Skeletal muscle satellite cell (primary cell): ENCODE data around the gene RPL4.

Experiments
- H3K27me3 ChIP-seq: 2 replicates; pipeline ENCODE4 v1.7.0; 2013; ENCODE audit warnings: low read length; ENCODE audit not compliant: control insufficient read depth, insufficient read depth
- H3K36me3 ChIP-seq: 2 replicates; pipeline ENCODE4 v1.7.0; 2013; ENCODE audit warnings: mild to moderate bottlenecking, control low read depth, low read length; ENCODE audit not compliant: insufficient read depth
- H3K4me1 ChIP-seq: 2 replicates; pipeline ENCODE4 v1.7.0; 2013; ENCODE audit warnings: low read length; ENCODE audit not compliant: control insufficient read depth, insufficient read depth
- H3K4me2 ChIP-seq: 2 replicates; pipeline ENCODE4 v1.7.0; 2013; ENCODE audit warnings: mild to moderate bottlenecking, low read length
- H3K4me3 ChIP-seq: 2 replicates; pipeline ENCODE4 v1.7.0; 2013; ENCODE audit warnings: low read length
- H3K9ac ChIP-seq: 2 replicates; pipeline ENCODE4 v1.7.0; 2013; ENCODE audit warnings: mild to moderate bottlenecking, low read depth, low read length, moderate library complexity
- H3K9me3 ChIP-seq: replicated peaks from 2 replicates; pipeline ENCODE4 v1.7.0; 2013; ENCODE audit warnings: mild to moderate bottlenecking, control low read depth, low read length

Gene RPL4

DNA sequence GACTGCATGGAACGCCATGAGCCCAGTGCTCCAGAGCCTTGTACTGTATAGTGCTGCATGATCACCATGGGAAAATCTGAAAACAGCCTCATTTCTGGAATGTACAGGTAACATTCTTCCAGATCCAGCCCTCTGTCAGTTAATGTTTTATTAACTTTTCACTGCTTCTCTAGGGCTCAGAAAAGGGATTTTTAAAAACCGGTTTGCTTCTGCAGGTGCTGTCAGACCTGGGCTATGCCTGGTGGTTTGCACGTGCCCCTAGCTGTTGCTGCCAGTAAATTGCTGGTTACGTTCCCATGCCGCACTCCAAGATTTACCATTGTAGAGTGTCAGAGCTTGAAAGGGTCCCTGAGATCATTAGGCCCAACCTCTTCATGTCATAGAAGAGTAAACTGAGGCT is 16.1 kb downstream of the RPL4 start:
- Histone ChIP-seq H3K4me3 (no peak overlapping the region), H3K36me3 (peaks cover 75% of the 10 kb centered on the region), H3K4me2 (no peak overlapping the region), H3K9me3 (no peaks in the 10 kb centered on the region), H3K27me3 (no peaks in the 10 kb centered on the region), H3K4me1 (peaks cover under 1% of the 10 kb centered on the region), H3K9ac (no peak overlapping the region)

DNA sequence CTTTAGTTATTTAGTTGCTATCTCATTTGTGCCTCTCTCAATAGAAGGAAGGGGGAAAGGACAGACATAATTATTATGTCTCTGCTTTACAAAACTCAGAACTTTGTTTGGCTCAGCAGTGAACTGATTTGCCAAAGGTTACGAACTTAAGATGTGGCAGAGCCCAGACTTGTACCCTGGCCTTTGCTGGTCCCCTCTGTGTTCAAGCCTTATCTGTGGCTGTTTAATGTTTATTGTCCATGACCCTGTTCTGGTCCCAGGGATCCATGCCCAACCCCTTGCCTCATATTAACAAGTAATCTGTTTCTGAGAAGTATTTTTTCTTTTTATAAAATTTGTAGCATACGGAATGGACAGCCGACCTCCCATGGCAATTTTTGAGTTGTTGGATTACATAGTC is 17.8 kb downstream of the RPL4 start:
- Histone ChIP-seq H3K36me3 (peaks cover 75% of the 10 kb centered on the region), H3K4me3 (no peak overlapping the region), H3K9ac (no peak overlapping the region), H3K27me3 (no peaks in the 10 kb centered on the region), H3K4me1 (peaks cover 12% of the 10 kb centered on the region), H3K4me2 (no peak overlapping the region), H3K9me3 (no peaks in the 10 kb centered on the region)

DNA sequence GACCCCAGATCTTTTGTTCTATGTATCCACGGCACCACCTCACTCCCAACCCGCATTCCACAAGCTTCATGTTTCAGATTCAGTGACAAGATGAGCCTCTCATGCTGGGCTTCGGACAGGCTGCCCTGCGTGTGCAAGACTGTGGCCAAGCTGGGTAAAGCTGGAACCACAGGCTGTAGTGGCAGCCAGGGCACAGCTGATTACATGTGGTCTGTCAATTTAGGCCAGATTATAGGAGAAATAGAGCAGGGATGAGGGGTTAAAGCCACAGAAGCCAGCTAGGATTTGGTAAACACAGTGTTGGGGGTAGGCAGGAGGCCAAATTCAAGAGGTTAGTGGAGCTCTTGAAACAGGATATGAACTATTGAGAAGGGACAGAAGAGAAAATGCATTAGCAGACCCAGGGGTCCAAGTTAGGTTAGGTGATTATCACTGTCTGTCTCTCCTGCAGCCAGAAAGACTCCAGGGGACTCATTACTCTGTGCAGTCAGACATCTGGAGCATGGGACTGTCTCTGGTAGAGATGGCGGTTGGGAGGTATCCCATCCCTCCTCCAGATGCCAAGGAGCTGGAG is 20.0 kb downstream of the RPL4 start:
- peaks cover 57% of the 10 kb centered on the region for H3K36me3 ChIP-seq
- no peak overlapping the region for H3K4me3 ChIP-seq
- no peak overlapping the region for H3K9ac ChIP-seq
- no peaks in the 10 kb centered on the region for H3K9me3 ChIP-seq
- H3K4me1 ChIP-seq, result peaks cover 14% of the 10 kb centered on the region
- H3K4me2 ChIP-seq, result no peak overlapping the region
- H3K27me3 ChIP-seq, result no peaks in the 10 kb centered on the region

DNA sequence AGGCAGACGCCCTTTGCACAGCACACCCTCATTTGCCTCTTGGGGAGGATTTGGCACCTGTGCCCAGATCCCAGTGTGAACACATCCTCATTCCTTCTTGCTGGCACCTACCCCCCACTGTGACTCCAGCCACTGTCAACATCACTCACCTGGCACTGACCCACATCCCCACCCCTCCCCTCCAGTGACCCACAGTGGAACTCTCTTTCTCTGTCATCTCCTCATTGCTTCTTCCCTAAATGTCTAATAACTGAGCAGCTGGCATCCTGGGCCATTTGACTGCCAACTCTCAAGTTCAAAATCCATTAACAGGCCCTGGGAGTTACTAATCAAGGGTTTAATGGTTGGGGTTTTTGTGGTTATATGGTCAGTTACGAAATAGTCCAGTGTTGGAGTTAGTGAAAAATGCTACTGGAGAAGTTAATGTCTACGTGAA is 21.5 kb downstream of the RPL4 start:
- H3K4me3 ChIP-seq, result no peak overlapping the region
- no peaks in the 10 kb centered on the region for H3K9me3 ChIP-seq
- peaks cover 14% of the 10 kb centered on the region for H3K4me1 ChIP-seq
- H3K36me3 ChIP-seq, result peaks cover 49% of the 10 kb centered on the region
- H3K27me3 ChIP-seq, result no peaks in the 10 kb centered on the region
- no peak overlapping the region for H3K9ac ChIP-seq
- H3K4me2 ChIP-seq, result no peak overlapping the region

DNA sequence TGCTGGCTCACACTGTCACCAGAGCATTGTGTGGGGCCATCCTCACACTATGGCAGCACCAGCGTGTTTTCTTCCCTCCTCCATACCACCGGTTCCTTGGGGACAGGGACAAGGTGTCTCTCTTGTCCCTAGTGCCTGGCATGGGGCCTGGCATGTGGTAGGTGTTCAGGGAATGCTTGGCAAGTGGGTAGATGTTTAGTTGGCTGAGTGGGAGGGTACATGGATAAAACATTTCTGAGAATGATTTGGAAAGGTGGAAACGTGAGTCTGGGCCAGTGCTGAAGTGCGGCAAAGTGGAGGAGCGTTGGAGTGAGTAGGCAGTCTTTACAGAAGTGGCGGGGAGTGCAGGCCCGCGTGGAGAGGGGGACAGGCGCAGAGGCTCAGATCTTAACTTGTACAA is 22.1 kb downstream of the RPL4 start:
- Histone ChIP-seq H3K9ac (no peak overlapping the region), H3K9me3 (no peaks in the 10 kb centered on the region), H3K4me2 (no peak overlapping the region), H3K27me3 (no peaks in the 10 kb centered on the region), H3K4me1 (peaks cover 14% of the 10 kb centered on the region), H3K36me3 (peaks cover 43% of the 10 kb centered on the region), H3K4me3 (no peak overlapping the region)

DNA sequence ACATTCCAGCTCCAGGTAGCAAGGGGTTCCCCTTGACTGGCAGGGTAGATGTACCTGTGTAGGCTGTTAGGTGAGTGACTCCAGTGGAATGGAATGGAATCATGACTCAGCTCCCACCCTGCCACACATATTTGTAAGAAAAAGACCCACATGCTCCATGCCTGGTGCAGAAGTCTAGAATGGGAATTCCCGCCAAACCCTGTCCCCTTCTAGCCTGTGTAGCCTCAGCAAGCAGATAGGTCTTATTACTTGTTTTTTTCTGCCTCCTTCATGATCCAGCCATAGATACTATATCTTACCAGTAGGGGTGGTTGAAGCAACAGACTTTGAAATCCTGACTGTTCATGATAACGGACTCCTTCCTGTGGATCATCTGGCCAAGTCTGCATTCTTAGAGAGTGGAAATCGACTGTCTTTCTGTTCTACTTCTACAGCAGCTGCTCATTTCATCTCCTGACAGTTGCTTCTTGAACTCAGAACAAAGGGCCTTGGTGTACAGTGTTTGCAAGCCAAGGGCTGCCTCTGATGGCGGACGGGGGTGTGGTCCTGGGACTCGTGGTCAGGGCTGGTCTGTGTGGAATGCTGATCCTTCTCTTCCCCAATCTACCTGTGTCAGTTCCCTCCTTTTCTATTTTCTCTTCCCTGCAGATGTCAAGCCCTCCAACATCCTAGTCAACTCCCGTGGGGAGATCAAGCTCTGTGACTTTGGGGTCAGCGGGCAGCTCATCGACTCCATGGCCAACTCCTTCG is 23.4 kb downstream of the RPL4 start:
- Histone ChIP-seq H3K4me2 (no peak overlapping the region), H3K9me3 (no peaks in the 10 kb centered on the region), H3K36me3 (peaks cover 32% of the 10 kb centered on the region), H3K4me3 (no peak overlapping the region), H3K4me1 (peaks cover 14% of the 10 kb centered on the region), H3K27me3 (no peaks in the 10 kb centered on the region), H3K9ac (no peak overlapping the region)

DNA sequence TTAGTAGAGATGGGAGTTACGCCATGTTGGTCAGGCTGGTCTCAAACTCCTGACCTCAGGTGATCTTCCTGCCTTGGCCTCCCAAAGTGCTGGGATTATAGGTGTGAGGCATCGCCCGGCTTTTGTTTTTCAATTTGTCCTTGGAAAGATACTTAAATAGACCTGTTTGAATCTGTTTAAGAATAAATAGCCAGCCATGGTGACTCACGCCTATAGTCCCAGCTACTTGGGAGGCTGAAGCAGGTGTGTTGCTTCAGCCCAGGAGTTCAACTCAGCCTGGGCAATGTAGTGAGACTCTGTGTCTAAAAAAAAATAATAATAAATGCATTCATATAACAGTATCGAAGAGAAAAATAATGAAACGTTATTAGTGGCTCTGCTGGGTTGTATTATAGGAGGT is 24.4 kb downstream of the RPL4 start:
- no peak overlapping the region for H3K4me2 ChIP-seq
- peaks cover 14% of the 10 kb centered on the region for H3K4me1 ChIP-seq
- H3K4me3 ChIP-seq, result no peak overlapping the region
- no peaks in the 10 kb centered on the region for H3K9me3 ChIP-seq
- H3K36me3 ChIP-seq, result peaks cover 29% of the 10 kb centered on the region
- no peak overlapping the region for H3K9ac ChIP-seq
- no peaks in the 10 kb centered on the region for H3K27me3 ChIP-seq

DNA sequence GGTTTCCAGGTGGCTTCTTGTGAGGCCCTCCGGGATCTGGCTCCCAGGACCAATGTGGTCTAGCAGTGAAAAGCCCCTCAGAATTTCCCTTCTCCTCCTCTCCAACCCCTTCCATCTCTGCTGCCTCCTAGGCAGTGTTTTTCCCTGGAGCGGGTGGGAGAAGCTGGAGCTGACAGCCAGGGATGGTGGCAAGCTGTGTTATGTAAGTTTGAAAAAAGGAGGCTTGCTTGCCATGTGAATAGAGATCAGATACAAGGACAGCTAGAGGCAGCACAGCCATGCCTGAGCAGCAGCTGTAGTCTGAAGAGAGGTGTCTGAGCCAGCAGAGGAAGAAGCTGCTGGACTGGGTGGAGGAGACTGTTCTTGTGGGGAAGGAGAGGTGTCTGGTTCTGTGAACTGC is 27.6 kb downstream of the RPL4 start:
- Histone ChIP-seq H3K4me3 (no peak overlapping the region), H3K9ac (no peak overlapping the region), H3K4me2 (no peak overlapping the region), H3K4me1 (peaks cover 14% of the 10 kb centered on the region), H3K9me3 (no peaks in the 10 kb centered on the region), H3K27me3 (no peaks in the 10 kb centered on the region), H3K36me3 (peaks cover 10% of the 10 kb centered on the region)

DNA sequence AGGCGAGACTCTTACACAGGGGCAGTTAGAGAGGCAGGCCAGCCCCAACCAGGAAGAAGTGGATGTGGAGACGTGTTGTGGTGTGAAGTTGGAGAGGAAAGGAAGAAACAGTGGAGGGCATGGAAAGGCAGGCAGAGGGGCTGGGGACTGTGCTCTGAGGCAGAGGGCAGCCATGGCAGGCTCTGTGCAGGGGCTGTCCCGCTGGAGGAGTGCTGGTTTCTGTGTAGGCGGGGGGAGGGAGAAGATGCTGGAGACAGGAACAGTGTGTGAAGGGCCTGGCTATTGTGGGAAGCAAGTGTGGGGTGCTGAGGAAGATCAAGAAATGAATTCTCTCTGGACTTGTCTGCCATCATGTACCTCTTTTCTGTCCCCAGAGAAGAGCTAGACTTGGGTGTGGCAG is 28.1 kb downstream of the RPL4 start:
- Histone ChIP-seq H3K4me1 (peaks cover 15% of the 10 kb centered on the region), H3K9ac (no peak overlapping the region), H3K4me2 (no peak overlapping the region), H3K9me3 (no peaks in the 10 kb centered on the region), H3K36me3 (peaks cover 5% of the 10 kb centered on the region), H3K27me3 (no peaks in the 10 kb centered on the region), H3K4me3 (no peak overlapping the region)

DNA sequence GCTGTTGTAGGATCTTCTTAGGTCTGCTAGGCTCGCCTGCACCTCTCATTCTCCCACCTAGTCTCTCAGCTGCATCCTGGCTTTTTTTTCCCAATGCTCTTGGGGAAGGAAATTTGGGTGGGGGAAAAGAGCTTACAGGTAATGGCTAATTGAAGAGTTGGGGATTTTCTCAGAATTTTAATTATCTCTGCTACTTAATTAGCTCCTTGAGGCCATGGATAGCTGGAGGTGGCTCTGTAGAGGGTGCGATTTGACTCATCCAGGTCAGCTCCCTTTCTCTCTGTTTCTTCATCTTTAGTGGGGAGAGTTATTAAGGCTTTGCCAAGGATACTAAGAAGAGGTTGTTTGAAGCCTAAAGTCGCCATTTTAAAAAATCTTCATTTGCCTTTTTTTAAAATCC is 29.7 kb downstream of the RPL4 start:
- H3K4me1 ChIP-seq, result peaks cover 12% of the 10 kb centered on the region
- no peaks in the 10 kb centered on the region for H3K27me3 ChIP-seq
- no peaks in the 10 kb centered on the region for H3K9me3 ChIP-seq
- no peak overlapping the region for H3K9ac ChIP-seq
- peaks cover 11% of the 10 kb centered on the region for H3K36me3 ChIP-seq
- no peak overlapping the region for H3K4me2 ChIP-seq
- no peak overlapping the region for H3K4me3 ChIP-seq

DNA sequence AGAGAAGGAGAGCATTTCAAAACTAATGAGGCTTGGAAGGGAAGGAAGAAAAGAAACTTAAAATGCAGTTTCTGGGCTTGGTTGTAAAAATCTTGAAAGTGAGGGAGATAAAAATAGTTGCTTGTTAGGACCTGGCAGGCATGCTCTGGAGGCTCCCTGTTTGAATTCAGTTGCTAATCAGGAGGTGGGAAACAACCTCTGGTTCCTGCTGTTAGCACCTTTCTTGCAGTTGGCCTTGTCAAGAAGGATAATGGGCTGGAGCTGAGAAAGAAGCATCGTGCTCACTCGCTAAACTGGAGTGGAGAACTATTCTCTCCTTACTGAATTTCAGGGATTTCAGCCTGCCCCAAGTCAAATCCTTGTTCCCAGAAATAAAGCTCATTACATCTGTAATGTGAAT is 30.5 kb downstream of the RPL4 start:
- Histone ChIP-seq H3K9ac (no peak overlapping the region), H3K9me3 (no peaks in the 10 kb centered on the region), H3K4me1 (peaks cover 12% of the 10 kb centered on the region), H3K4me3 (no peak overlapping the region), H3K4me2 (no peak overlapping the region), H3K27me3 (no peaks in the 10 kb centered on the region), H3K36me3 (peaks cover 14% of the 10 kb centered on the region)
